H1 (cell line): ENCODE data around the gene LPAR4.

ENCODE experiments used
- ATF2 ChIP-seq: IDR thresholded peaks from 2 replicates; pipeline ENCODE4 v1.6.1; 2012; ENCODE audit warnings: low read length, inconsistent platforms
- EZH2 ChIP-seq: fragments of 200-600 bp; sonication (generic); IDR thresholded peaks from 2 replicates; pipeline ENCODE4 v1.7.1; 2012; ENCODE audit warnings: low read depth, mild to moderate bottlenecking, moderate library complexity, low read length, inconsistent platforms; ENCODE audit not compliant: severe bottlenecking
- KDM5A ChIP-seq: fragments of 200-600 bp; IDR thresholded peaks from 2 replicates; pipeline ENCODE4 v1.7.1; 2012; ENCODE audit warnings: mild to moderate bottlenecking, low read length, inconsistent platforms, mixed read lengths
- POLR2AphosphoS5 ChIP-seq: IDR thresholded peaks from 2 replicates; pipeline ENCODE4 v1.6.1; 2011; ENCODE audit warnings: low read depth, low read length
- SUZ12 ChIP-seq: fragments of 200-600 bp; sonication (generic); IDR thresholded peaks from 2 replicates; pipeline ENCODE4 v1.6.1; 2012; ENCODE audit warnings: mild to moderate bottlenecking, inconsistent platforms, low read length, moderate library complexity, mixed read lengths
- TAF7 ChIP-seq: optimal IDR thresholded peaks from 2 replicates; pipeline ENCODE3; 2011; ENCODE audit warnings: low read depth, mild to moderate bottlenecking, inconsistent platforms, low read length, moderate library complexity, borderline replicate concordance
- TBP ChIP-seq: IDR thresholded peaks from 2 replicates; pipeline ENCODE4 v1.6.1; 2011; ENCODE audit warnings: low read depth, low read length, improper control_type of control experiment
- TF ChIP-seq, protein P1 (sequence below), 3 experiments: IDR thresholded peaks; 1 replicate in 2 of 3; 2 replicates in 1 of 3; pipeline versions ENCODE4 v1.5.1 to v1.6.1; 2011; ENCODE audit warnings: low read length in 3 of 3, mild to moderate bottlenecking in 3 of 3, inconsistent platforms in 2 of 3, low read depth in 1 of 3, moderate library complexity in 1 of 3; ENCODE audit not compliant: insufficient read depth in 1 of 3; ENCODE audit errors: control extremely low read depth in 1 of 3
- TF ChIP-seq, protein P2 (sequence below): IDR thresholded peaks from 2 replicates; pipeline ENCODE4 v1.6.1; 2011; ENCODE audit warnings: low read length, improper control_type of control experiment
- TF ChIP-seq, protein P3 (sequence below): IDR thresholded peaks from 2 replicates; pipeline ENCODE4 v1.6.1; 2012; ENCODE audit warnings: inconsistent platforms

GRCh38 chrX:78710171-78710570 is 37.3 kb upstream of the LPAR4 start:
- TF ChIP-seq EZH2: no peak
- TF ChIP-seq, protein P1, sequence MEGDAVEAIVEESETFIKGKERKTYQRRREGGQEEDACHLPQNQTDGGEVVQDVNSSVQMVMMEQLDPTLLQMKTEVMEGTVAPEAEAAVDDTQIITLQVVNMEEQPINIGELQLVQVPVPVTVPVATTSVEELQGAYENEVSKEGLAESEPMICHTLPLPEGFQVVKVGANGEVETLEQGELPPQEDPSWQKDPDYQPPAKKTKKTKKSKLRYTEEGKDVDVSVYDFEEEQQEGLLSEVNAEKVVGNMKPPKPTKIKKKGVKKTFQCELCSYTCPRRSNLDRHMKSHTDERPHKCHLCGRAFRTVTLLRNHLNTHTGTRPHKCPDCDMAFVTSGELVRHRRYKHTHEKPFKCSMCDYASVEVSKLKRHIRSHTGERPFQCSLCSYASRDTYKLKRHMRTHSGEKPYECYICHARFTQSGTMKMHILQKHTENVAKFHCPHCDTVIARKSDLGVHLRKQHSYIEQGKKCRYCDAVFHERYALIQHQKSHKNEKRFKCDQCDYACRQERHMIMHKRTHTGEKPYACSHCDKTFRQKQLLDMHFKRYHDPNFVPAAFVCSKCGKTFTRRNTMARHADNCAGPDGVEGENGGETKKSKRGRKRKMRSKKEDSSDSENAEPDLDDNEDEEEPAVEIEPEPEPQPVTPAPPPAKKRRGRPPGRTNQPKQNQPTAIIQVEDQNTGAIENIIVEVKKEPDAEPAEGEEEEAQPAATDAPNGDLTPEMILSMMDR (IDR thresholded peaks at IDR 0.05; ENCODE audit: control extremely low read depth in 1 of 3, insufficient read depth in 1 of 3, low read depth in 1 of 3, low read length in 3 of 3): no peak
- no peak for TF ChIP-seq TAF7
- no peak for TF ChIP-seq POLR2AphosphoS5
- no peak for TF ChIP-seq SUZ12
- TF ChIP-seq TBP: no peak
- TF ChIP-seq, protein P2, sequence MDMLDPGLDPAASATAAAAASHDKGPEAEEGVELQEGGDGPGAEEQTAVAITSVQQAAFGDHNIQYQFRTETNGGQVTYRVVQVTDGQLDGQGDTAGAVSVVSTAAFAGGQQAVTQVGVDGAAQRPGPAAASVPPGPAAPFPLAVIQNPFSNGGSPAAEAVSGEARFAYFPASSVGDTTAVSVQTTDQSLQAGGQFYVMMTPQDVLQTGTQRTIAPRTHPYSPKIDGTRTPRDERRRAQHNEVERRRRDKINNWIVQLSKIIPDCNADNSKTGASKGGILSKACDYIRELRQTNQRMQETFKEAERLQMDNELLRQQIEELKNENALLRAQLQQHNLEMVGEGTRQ: no peak
- no peak for TF ChIP-seq ATF2
- TF ChIP-seq, protein P3, sequence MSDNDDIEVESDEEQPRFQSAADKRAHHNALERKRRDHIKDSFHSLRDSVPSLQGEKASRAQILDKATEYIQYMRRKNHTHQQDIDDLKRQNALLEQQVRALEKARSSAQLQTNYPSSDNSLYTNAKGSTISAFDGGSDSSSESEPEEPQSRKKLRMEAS: no peak
- no peak for TF ChIP-seq KDM5A
